Adipose tissue (tissue), 3 donors: Measurements from ENCODE around the gene ZNF254. TPM values are rescaled to one million over a fixed set of nuclear protein-coding genes. Genes with fewer than 3 reads are reported as not detected.
"Not testable (repeated sequence)": the region's sequence is repeated elsewhere in the genome, so short reads cannot be mapped to it uniquely, and the experiment has no call there.

Experiments used
- H3K27ac ChIP-seq: one replicate; pipeline ENCODE4 v1.5.1; 2013; ENCODE audit warnings: low read depth, low read length
- WGBS, 3 donors: extraction: QIAGEN DNeasy Blood & Tissue Kit; methylation state at CpG; one replicate each; pipeline ENCODE4 v1.1.7; 2013; 5-methylcytosine and 5-hydroxymethylcytosine counted together
- polyA plus RNA-seq, 3 donors: library from polyadenylated mRNA; stranded (reverse); fragments of 200-250 nt; gene quantifications; one replicate each; pipeline ENCODE4 v1.2.3, GENCODE V29; 2013
- donor health status: healthy with polysubstance abuse.
- donor health status: Bipolar disorder and iron deficiency.
- donor health status: healthy.

The ZNF254 gene
- polyA plus RNA-seq, 3 donors, result 3.7 to 4.2 (median 3.7) TPM

- 65 to 100% (median 76%) methylated on average over 1 of the region's 1 CpG for WGBS, 3 donors
Measured at GRCh38 chr19:24065865-24066604, 21.0 kb upstream of the ZNF254 start.

GRCh38 chr19:24069905-24070657 is 16.9 kb upstream of the ZNF254 start:
- no peak overlapping the region for H3K27ac ChIP-seq
- WGBS, 3 donors, result 96 to 99% (median 98%) methylated on average over 3 of the region's 3 CpGs

More at GRCh38 chr19:24065865-24066604, 21.0 kb upstream of the ZNF254 start:
- H3K27ac ChIP-seq, result no peak overlapping the region

- WGBS, 3 donors, result 74 to 89% (median 84%) methylated on average over 2 of the region's 2 CpGs
- H3K27ac ChIP-seq, result no peak overlapping the region
Measured at GRCh38 chr19:24071078-24071477, 15.9 kb upstream of the ZNF254 start.

GRCh38 chr19:24072720-24073119 is 14.3 kb upstream of the ZNF254 start:
- H3K27ac ChIP-seq, result no peak overlapping the region

GRCh38 chr19:24073807-24074206 is 13.2 kb upstream of the ZNF254 start:
- H3K27ac ChIP-seq, result no peak overlapping the region

- H3K27ac ChIP-seq, result no peak overlapping the region
- 90 to 96% (median 94%) methylated on average over 1 of the region's 1 CpG for WGBS, 3 donors
Measured at GRCh38 chr19:24074720-24075454, 12.1 kb upstream of the ZNF254 start.

GRCh38 chr19:24075530-24075929 is 11.5 kb upstream of the ZNF254 start:
- not testable (repeated sequence) for H3K27ac ChIP-seq
- 84 to 89% (median 89%) methylated on average over 4 of the region's 4 CpGs for WGBS, 3 donors

GRCh38 chr19:24078680-24079079 is 8.3 kb upstream of the ZNF254 start:
- 87 to 94% (median 93%) methylated on average over 4 of the region's 4 CpGs for WGBS, 3 donors

GRCh38 chr19:24081056-24081455 is 5.9 kb upstream of the ZNF254 start:
- no peak overlapping the region for H3K27ac ChIP-seq
- 52 to 62% (median 56%) methylated on average over 4 of the region's 4 CpGs for WGBS, 3 donors

More at GRCh38 chr19:24078680-24079079, 8.3 kb upstream of the ZNF254 start:
- no peak overlapping the region for H3K27ac ChIP-seq

GRCh38 chr19:24098359-24098758 is 11.4 kb downstream of the ZNF254 start:
- H3K27ac ChIP-seq, result no peak overlapping the region
- 95 to 98% (median 96%) methylated on average over 2 of the region's 2 CpGs for WGBS, 3 donors

GRCh38 chr19:24099829-24100228 is 12.8 kb downstream of the ZNF254 start:
- no peak overlapping the region for H3K27ac ChIP-seq

- WGBS, 3 donors, result 96 to 100% (median 96%) methylated on average over 2 of the region's 2 CpGs
- not testable (repeated sequence) for H3K27ac ChIP-seq
Measured at GRCh38 chr19:24100597-24100996, 13.6 kb downstream of the ZNF254 start.

- WGBS, 3 donors, result 88 to 94% (median 88%) methylated on average over 2 of the region's 2 CpGs
- H3K27ac ChIP-seq, result no peak overlapping the region
Measured at GRCh38 chr19:24101459-24102115, 14.6 kb downstream of the ZNF254 start.

GRCh38 chr19:24127601-24128000 is 40.6 kb downstream of the ZNF254 start:
- WGBS, 3 donors, result 98 to 99% (median 98%) methylated on average over 3 of the region's 3 CpGs
- no peak overlapping the region for H3K27ac ChIP-seq

GRCh38 chr19:24140099-24140498 is 53.1 kb downstream of the ZNF254 start:
- WGBS, 3 donors, result 68 to 89% (median 73%) methylated on average over 3 of the region's 3 CpGs
- H3K27ac ChIP-seq, result no peak overlapping the region

GRCh38 chr19:24140591-24140990 is 53.6 kb downstream of the ZNF254 start:
- H3K27ac ChIP-seq, result no peak overlapping the region

GRCh38 chr19:24141612-24142011 is 54.6 kb downstream of the ZNF254 start:
- no peak overlapping the region for H3K27ac ChIP-seq

- H3K27ac ChIP-seq, result no peak overlapping the region
- WGBS, 3 donors, result 96 to 100% (median 100%) methylated on average over 3 of the region's 3 CpGs
Measured at GRCh38 chr19:24142771-24143170, 55.8 kb downstream of the ZNF254 start.

- no peak overlapping the region for H3K27ac ChIP-seq
- 73 to 88% (median 83%) methylated on average over 2 of the region's 2 CpGs for WGBS, 3 donors
Measured at GRCh38 chr19:24159707-24160106, 72.7 kb downstream of the ZNF254 start.
